Measurements from ENCODE around the gene ZNF610. TPM values are rescaled to one million over a fixed set of nuclear protein-coding genes. Genes with fewer than 3 reads are reported as not detected.

ZNF610 gene
- total and polyA plus RNA-seq, 2 donors (not counting 1 experiment from before 2014, with no cell fraction given) = 1.5 to 3.7 TPM

DNA sequence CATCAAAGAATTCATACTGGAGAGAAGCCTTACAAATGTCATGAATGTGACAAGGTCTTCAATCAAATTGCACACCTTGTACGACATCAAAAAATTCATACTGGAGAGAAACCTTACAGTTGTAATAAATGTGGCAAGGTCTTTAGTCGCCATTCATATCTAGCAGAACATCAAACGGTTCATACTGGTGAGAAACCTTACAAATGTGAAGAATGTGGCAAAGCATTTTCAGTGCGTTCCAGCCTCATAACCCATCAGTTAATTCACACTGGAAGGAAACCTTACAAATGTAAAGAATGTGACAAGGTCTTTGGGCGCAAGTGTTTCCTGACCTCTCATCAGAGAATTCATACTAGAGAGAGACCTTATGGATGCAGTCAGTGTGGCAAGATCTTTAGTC, 79.7 kb downstream of the ZNF610 start:
- WGBS (ENCODE audit: insufficient coverage) = no CpG with 5 or more reads among the region's 5 CpGs
- H3K4me1 ChIP-seq (ENCODE audit: control insufficient read depth in 2 of 2, insufficient read depth in 2 of 2, low read length in 2 of 2) = no peaks in the 10 kb centered on the region
- H3K4me2 ChIP-seq (replicated peaks; ENCODE audit: low read depth, low read length, poor library complexity, severe bottlenecking) = no peak overlapping the region
- no peak overlapping the region for H2AFZ ChIP-seq (ENCODE audit: insufficient read depth, low read depth, low read length, poor library complexity, severe bottlenecking)
- ChIA-PET POLR2A (no interaction called here), CTCF (no interaction called here)
- H3K9ac ChIP-seq (ENCODE audit: low read length) = no peak overlapping the region
- H3K27me3 ChIP-seq (replicated peaks in 1 of 4; ENCODE audit: control extremely low read depth in 1 of 4, control insufficient read depth in 3 of 4, insufficient read depth in 4 of 4, low read length in 3 of 4) = no peaks in the 10 kb centered on the region
- H3K9me3 Mint-ChIP-seq (ENCODE audit: insufficient read depth) = peaks cover 43% of the 10 kb centered on the region
- H3K27ac Mint-ChIP-seq = no peak overlapping the region
- DNase-seq (no peak), ATAC-seq (ENCODE audit: low read depth) (no peak)
- intact Hi-C loops (cut with micrococcal nuclease) = no loop called here
- H3K27ac ChIP-seq (ENCODE audit: low read length in 2 of 2) = no peak overlapping the region
- H3K4me3 Mint-ChIP-seq = no peak overlapping the region
- H3K27me3 Mint-ChIP-seq = no peaks in the 10 kb centered on the region
- peaks cover under 1 to 14% of the 10 kb centered on the region in 2 experiments for H3K36me3 ChIP-seq (replicated peaks in 1 of 2; ENCODE audit: control extremely low read depth in 1 of 2, control insufficient read depth in 1 of 2, extremely low read depth in 1 of 2, insufficient read depth in 2 of 2, low read length in 1 of 2)
- no peaks in the 10 kb centered on the region for H3K79me2 ChIP-seq (ENCODE audit: control insufficient read depth, insufficient read depth, low read length)
- TF ChIP-seq EZH2 (IDR thresholded peaks at IDR 0.05; ENCODE audit: borderline replicate concordance, insufficient read depth, low read depth, low read length, poor library complexity, severe bottlenecking) (no peak), CTCF (IDR thresholded peaks at IDR 0.05) (no peak)
- no peaks in the 10 kb centered on the region for H3K4me1 Mint-ChIP-seq
- peaks cover 19 to 77% (median 49%) of the 10 kb centered on the region in 3 donors for H3K9me3 ChIP-seq (ENCODE audit: control extremely low read depth in 1 of 3, control insufficient read depth in 2 of 3, insufficient read depth in 1 of 3, low read length in 2 of 3)
- H3K4me3 ChIP-seq (ENCODE audit: control extremely low read depth in 1 of 5, extremely low read depth in 1 of 5, insufficient read depth in 1 of 5, low read depth in 2 of 5, low read length in 4 of 5) = no peak overlapping the region
- H4K20me1 ChIP-seq (ENCODE audit: control insufficient read depth, insufficient read depth, low read length, poor library complexity, severe bottlenecking) = no peaks in the 10 kb centered on the region

Small RNAs within 50 kb of the gene (small RNA-seq; reads per million reads assigned to genes)
- gene AC010332.1 (ENCODE audit: insufficient read length, low read depth, low replicate concordance) = not detected

Other genes starting within 250 kb of the ZNF610 start
- 50.8 and 54.5 TPM in 2 replicates for gene ZNF841, start 240.5 kb upstream of the ZNF610 start, total RNA-seq
- gene ZNF841, start 240.5 kb upstream of the ZNF610 start, polyA plus RNA-seq = 7.4 and 13.4 TPM in 2 replicates
- gene ZNF616, start 196.3 kb upstream of the ZNF610 start, total RNA-seq = 13.8 and 14.2 TPM in 2 replicates
- gene ZNF616, start 196.3 kb upstream of the ZNF610 start, polyA plus RNA-seq = 1.2 and 1.4 TPM in 2 replicates
- 42.0 and 46.4 TPM in 2 replicates for gene ZNF836, start 164.6 kb upstream of the ZNF610 start, total RNA-seq
- 8.1 and 9.1 TPM in 2 replicates for gene ZNF836, start 164.6 kb upstream of the ZNF610 start, polyA plus RNA-seq
- 202 and 227 TPM in 2 replicates for gene PPP2R1A, start 146.2 kb upstream of the ZNF610 start, total RNA-seq
- gene PPP2R1A, start 146.2 kb upstream of the ZNF610 start, polyA plus RNA-seq = 77.8 and 108 TPM in 2 replicates
- 41.1 and 48.3 TPM in 2 replicates for gene ZNF766, start 66.7 kb upstream of the ZNF610 start, total RNA-seq
- gene ZNF766, start 66.7 kb upstream of the ZNF610 start, polyA plus RNA-seq = 9.9 and 14.0 TPM in 2 replicates
- 21.8 and 24.8 TPM in 2 replicates for gene ZNF480, start 39.1 kb upstream of the ZNF610 start, total RNA-seq
- 6.7 and 10.0 TPM in 2 replicates for gene ZNF480, start 39.1 kb upstream of the ZNF610 start, polyA plus RNA-seq
- 29.2 and 34.1 TPM in 2 replicates for gene ZNF880, start 33.7 kb downstream of the ZNF610 start, total RNA-seq
- 35.7 and 40.3 TPM in 2 replicates for gene ZNF880, start 33.7 kb downstream of the ZNF610 start, polyA plus RNA-seq
- gene ZNF528, start 61.6 kb downstream of the ZNF610 start, total RNA-seq = 69.2 and 71.8 TPM in 2 replicates
- gene ZNF528, start 61.6 kb downstream of the ZNF610 start, polyA plus RNA-seq = 15.0 and 18.2 TPM in 2 replicates
- gene ZNF534, start 92.9 kb downstream of the ZNF610 start, total RNA-seq = 0.44 TPM in 1 of 2 replicates, not detected in the other
- 0.04 and 0.39 TPM in 2 replicates for gene ZNF534, start 92.9 kb downstream of the ZNF610 start, polyA plus RNA-seq
- 3.7 and 5.6 TPM in 2 replicates for gene ZNF578, start 117.3 kb downstream of the ZNF610 start, total RNA-seq
- gene ZNF578, start 117.3 kb downstream of the ZNF610 start, polyA plus RNA-seq = 0.81 and 1.9 TPM in 2 replicates
- 54.8 and 56.0 TPM in 2 replicates for gene ZNF808, start 191.4 kb downstream of the ZNF610 start, total RNA-seq
- 8.8 and 9.7 TPM in 2 replicates for gene ZNF808, start 191.4 kb downstream of the ZNF610 start, polyA plus RNA-seq
- gene ZNF701, start 234.0 kb downstream of the ZNF610 start, total RNA-seq = 48.8 and 49.2 TPM in 2 replicates
- 11.0 and 13.0 TPM in 2 replicates for gene ZNF701, start 234.0 kb downstream of the ZNF610 start, polyA plus RNA-seq